Breast epithelium (tissue), 4 donors: ENCODE results near the gene ITPRID1. TPM values are rescaled to one million over a fixed set of nuclear protein-coding genes. Genes with fewer than 3 reads are reported as not detected.

Experiments
- DNase-seq, 2 donors: peaks; one replicate each; pipeline ENCODE4 v3.0.0-alpha.2; 2019; ENCODE audit warnings: low spot score in 2 of 2
- H3K27ac ChIP-seq, 2 donors: fragments of 200-600 bp; sonication (generic) in 1 of 2; one replicate each; pipeline ENCODE4 v1.5.1; 2016 to 2019; ENCODE audit warnings: mild to moderate bottlenecking in 1 of 2
- H3K27me3 ChIP-seq, 2 donors: fragments of 200-600 bp; sonication (generic) in 1 of 2; one replicate each; pipeline versions ENCODE4 v1.5.1 to v1.6.0; 2017 to 2019; ENCODE audit warnings: control low read depth in 1 of 2, mild to moderate bottlenecking in 1 of 2
- H3K36me3 ChIP-seq: fragments of 200-600 bp; one replicate; pipeline ENCODE4 v1.5.1; 2019
- H3K4me1 ChIP-seq, 2 donors: fragments of 200-600 bp; sonication (generic); one replicate each; pipeline ENCODE4 v1.5.1; 2016 to 2019; ENCODE audit warnings: control low read depth in 1 of 2
- H3K4me3 ChIP-seq, 3 donors: fragments of 200-600 bp; sonication (generic); 1 replicate in 2 of 3; 2 replicates in 1 of 3; pipeline ENCODE4 v1.5.1; 2016 to 2019; ENCODE audit warnings: mild to moderate bottlenecking in 3 of 3, moderate library complexity in 2 of 3
- H3K9me3 ChIP-seq, 2 donors: fragments of 200-600 bp; sonication (generic) in 1 of 2; one replicate each; pipeline ENCODE4 v1.5.1; 2016 to 2019; ENCODE audit warnings: control low read depth in 1 of 2
- POLR2A ChIP-seq: fragments of 450-650 bp; IDR thresholded peaks from one replicate; pipeline ENCODE4 v1.6.1; 2016; ENCODE audit warnings: antibody characterized with exemption, mild to moderate bottlenecking, moderate library complexity
- POLR2AphosphoS5 ChIP-seq, 3 donors: sonication (generic); formaldehyde crosslinking; IDR thresholded peaks; one replicate each; pipeline ENCODE4 v1.6.1; 2017; ENCODE audit warnings: antibody characterized with exemption in 3 of 3
- intact Hi-C: fragments of 100-400 bp; cut with DNase I; formaldehyde crosslinking; loops from one replicate; pipeline ENCODE4 v1.15.1; 2023; ENCODE audit warnings: low total_unique reads
- total RNA-seq, 3 donors: library from RNA; depleted of rRNA; stranded (reverse); fragments of >200 nt; gene quantifications; one replicate each; pipeline ENCODE4 v1.1.0, GENCODE V29; 2016
- TF ChIP-seq, protein P1 (sequence below), 3 donors: fragments of 450-650 bp; IDR thresholded peaks; one replicate each; pipeline ENCODE4 v1.5.1; 2016 to 2017; ENCODE audit warnings: antibody characterized with exemption in 3 of 3, mild to moderate bottlenecking in 3 of 3, moderate library complexity in 3 of 3

ITPRID1 gene
- total RNA-seq, 3 donors from 2014 or later: 1.6 to 2.6 TPM; not detected in 1

- DNase-seq: no peak
- TF ChIP-seq POLR2AphosphoS5 (IDR thresholded peaks at IDR 0.05): no peak
- TF ChIP-seq, protein P1, sequence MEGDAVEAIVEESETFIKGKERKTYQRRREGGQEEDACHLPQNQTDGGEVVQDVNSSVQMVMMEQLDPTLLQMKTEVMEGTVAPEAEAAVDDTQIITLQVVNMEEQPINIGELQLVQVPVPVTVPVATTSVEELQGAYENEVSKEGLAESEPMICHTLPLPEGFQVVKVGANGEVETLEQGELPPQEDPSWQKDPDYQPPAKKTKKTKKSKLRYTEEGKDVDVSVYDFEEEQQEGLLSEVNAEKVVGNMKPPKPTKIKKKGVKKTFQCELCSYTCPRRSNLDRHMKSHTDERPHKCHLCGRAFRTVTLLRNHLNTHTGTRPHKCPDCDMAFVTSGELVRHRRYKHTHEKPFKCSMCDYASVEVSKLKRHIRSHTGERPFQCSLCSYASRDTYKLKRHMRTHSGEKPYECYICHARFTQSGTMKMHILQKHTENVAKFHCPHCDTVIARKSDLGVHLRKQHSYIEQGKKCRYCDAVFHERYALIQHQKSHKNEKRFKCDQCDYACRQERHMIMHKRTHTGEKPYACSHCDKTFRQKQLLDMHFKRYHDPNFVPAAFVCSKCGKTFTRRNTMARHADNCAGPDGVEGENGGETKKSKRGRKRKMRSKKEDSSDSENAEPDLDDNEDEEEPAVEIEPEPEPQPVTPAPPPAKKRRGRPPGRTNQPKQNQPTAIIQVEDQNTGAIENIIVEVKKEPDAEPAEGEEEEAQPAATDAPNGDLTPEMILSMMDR (IDR thresholded peaks at IDR 0.05): no peak
- no peak for TF ChIP-seq POLR2A
- Histone ChIP-seq H3K9me3 (no peaks in the 10 kb centered on the region), H3K27me3 (no peaks in the 10 kb centered on the region), H3K4me1 (no peaks in the 10 kb centered on the region), H3K27ac (no peak overlapping the region), H3K36me3 (no peaks in the 10 kb centered on the region), H3K4me3 (no peak overlapping the region)
- intact Hi-C loops: no loop called here
Observed at GRCh38 chr7:31494421-31494820, 19.5 kb upstream of the ITPRID1 start.

DNA sequence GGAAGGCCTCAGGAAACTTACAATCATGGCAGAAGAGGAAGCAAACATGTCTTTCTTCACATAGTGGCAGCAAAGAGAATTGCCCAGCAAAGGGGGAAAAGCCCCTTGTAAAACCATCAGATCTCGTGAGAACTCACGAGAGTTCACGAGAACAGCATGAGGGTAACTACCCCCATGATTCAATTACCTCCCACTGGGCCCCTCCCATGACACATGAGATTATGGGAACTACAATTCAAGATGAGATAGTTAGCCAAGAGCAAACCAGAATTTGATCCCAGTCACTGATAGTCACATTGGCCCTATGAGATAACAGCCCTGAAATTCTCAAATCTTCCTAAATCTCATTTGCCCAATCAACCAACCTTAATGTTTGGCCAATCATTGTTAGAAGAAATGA is 18.2 kb upstream of the ITPRID1 start:
- no peaks in the 10 kb centered on the region for H3K9me3 ChIP-seq
- DNase-seq: no peak
- no peaks in the 10 kb centered on the region for H3K4me1 ChIP-seq
- TF ChIP-seq POLR2AphosphoS5 (IDR thresholded peaks at IDR 0.05) (no peak), POLR2A (no peak)
- TF ChIP-seq, protein P1 (IDR thresholded peaks at IDR 0.05): no peak
- H3K27me3 ChIP-seq: no peaks in the 10 kb centered on the region
- intact Hi-C loops: no loop called here
- H3K4me3 ChIP-seq: no peak overlapping the region
- H3K36me3 ChIP-seq: no peaks in the 10 kb centered on the region
- no peak overlapping the region for H3K27ac ChIP-seq

DNA sequence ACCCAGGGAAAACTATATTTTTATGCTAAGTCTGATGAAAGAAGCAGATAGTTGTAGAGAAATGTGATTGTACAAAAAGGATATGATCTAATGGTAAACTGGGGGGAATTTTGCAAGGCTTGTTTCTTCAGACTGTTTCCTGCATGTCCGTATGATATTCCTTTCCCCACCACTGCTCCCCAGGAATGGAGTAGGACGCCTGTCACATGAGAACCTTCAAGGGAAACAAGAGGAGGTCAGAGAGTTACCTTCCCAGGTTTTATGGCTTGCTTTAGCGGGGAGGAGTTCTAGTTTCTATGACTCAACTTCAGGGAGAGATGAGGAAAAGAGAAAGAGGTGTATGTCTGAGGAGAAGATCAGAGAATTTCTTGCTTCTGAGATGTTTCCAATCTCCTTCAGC is 16.4 kb upstream of the ITPRID1 start:
- Histone ChIP-seq H3K27ac (no peak overlapping the region), H3K27me3 (no peaks in the 10 kb centered on the region), H3K36me3 (no peaks in the 10 kb centered on the region), H3K4me1 (no peaks in the 10 kb centered on the region), H3K4me3 (no peak overlapping the region), H3K9me3 (no peaks in the 10 kb centered on the region)
- no peak for DNase-seq
- intact Hi-C loops: no loop called here
- TF ChIP-seq, protein P1 (IDR thresholded peaks at IDR 0.05): no peak
- no peak for TF ChIP-seq POLR2A
- TF ChIP-seq POLR2AphosphoS5 (IDR thresholded peaks at IDR 0.05): no peak

DNA sequence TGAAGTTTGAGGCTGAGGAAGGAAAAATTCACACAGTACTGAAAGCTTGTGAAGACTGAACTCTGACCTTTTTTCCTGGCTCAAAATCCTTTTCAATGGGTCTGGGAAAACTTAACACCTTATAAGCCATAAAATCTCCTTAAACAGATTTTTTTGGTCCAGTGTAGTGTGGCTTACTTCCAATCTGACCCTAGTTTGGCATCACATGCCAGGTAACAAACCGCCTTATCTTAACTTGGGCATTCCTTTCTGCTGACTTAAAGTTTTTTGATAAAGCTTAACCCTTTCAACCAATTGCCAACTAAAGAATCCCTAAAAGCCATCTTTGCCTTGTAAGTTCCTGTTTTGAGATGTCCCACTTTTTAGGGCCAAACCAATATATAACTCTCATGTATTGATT is 13.2 kb upstream of the ITPRID1 start:
- Histone ChIP-seq H3K9me3 (no peaks in the 10 kb centered on the region), H3K4me3 (no peak overlapping the region), H3K4me1 (no peaks in the 10 kb centered on the region), H3K27me3 (no peaks in the 10 kb centered on the region), H3K27ac (no peak overlapping the region), H3K36me3 (no peaks in the 10 kb centered on the region)
- TF ChIP-seq POLR2AphosphoS5 (IDR thresholded peaks at IDR 0.05) (no peak), POLR2A (no peak)
- TF ChIP-seq, protein P1 (IDR thresholded peaks at IDR 0.05): no peak
- intact Hi-C loops: no loop called here
- DNase-seq: no peak

- no peak for TF ChIP-seq POLR2AphosphoS5 (IDR thresholded peaks at IDR 0.05)
- intact Hi-C loops: loop anchor here (5.0 kb wide), 1 partner anchor 252 kb away; no protein-coding TSS in a partner anchor
- no peaks in the 10 kb centered on the region for H3K27me3 ChIP-seq
Observed at GRCh38 chr7:31508823-31509222, 5.1 kb upstream of the ITPRID1 start.

GRCh38 chr7:31512166-31512565 is 1.7 kb upstream of the ITPRID1 start:
- TF ChIP-seq, protein P1 (IDR thresholded peaks at IDR 0.05): no peak
- TF ChIP-seq POLR2A (no peak), POLR2AphosphoS5 (IDR thresholded peaks at IDR 0.05) (no peak)
- no peak for DNase-seq

More at GRCh38 chr7:31508823-31509222, 5.1 kb upstream of the ITPRID1 start:
- no peaks in the 10 kb centered on the region for H3K36me3 ChIP-seq
- DNase-seq: no peak
- no peak overlapping the region for H3K4me3 ChIP-seq
- no peaks in the 10 kb centered on the region for H3K4me1 ChIP-seq
- no peak overlapping the region for H3K27ac ChIP-seq
- H3K9me3 ChIP-seq: no peaks in the 10 kb centered on the region

More at GRCh38 chr7:31512166-31512565, 1.7 kb upstream of the ITPRID1 start:
- Histone ChIP-seq H3K27me3 (no peaks in the 10 kb centered on the region), H3K4me3 (no peak overlapping the region), H3K4me1 (no peaks in the 10 kb centered on the region), H3K9me3 (no peaks in the 10 kb centered on the region), H3K36me3 (no peaks in the 10 kb centered on the region), H3K27ac (peak overlapping the region in 1 of 2 donors; percentile 68)
- intact Hi-C loops: no loop called here
